ENCODE results near the gene TAC4.

Gene TAC4, protein sequence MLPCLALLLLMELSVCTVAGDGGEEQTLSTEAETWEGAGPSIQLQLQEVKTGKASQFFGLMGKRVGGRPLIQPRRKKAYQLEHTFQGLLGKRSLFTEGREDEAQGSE

DNA sequence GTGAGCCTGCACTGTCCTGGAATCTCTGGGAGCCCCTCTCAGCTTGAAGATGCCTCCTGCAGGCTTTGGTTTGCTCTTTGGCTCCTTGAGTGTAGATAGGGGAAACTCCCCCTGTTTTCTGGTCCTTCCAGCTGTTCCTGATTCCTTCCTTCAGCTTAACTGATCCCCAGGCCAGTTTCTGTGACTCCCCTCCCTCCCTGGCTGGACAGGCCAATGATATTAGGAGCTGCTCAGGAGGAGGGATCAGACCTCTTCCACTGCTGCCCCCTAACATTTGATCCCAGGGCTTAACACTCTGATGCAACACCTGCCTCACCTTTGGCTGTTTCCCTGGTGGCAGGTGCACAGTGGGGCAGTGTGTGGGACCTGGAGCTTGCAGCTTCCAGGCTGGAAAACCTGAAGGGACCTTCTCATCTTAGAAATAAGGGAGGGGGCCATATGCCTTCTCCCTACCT, at the start of gene TAC4:
TSS of gene TAC4 (minus strand) at position 51 of the 455 bp plus-strand sequence. CDS start 52 bp downstream, outside the sequence.
- no peak for DNase-seq (ENCODE audit: low read depth)

DNA sequence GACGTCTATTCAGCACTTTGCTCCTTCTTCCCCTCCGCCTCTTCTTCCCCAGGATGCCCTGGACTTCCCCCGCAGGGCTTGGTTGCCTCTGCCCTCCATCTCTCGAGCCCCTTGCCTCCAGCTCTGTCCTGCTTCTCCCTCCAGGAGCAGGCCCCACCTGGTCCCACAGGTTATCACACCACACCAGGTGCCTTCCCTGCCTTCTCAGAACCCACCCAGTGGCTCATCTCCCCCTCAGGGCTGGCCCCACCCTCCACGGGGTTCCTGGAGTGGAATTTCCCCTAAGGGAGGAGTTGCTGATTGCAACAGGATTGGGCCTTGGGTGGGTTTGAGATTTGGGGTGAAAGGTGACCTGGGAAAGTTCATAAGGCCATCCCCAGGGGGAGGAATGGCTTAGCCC, 49.0 kb upstream of the TAC4 start:
- no peak for DNase-seq (ENCODE audit: low read depth)

DNA sequence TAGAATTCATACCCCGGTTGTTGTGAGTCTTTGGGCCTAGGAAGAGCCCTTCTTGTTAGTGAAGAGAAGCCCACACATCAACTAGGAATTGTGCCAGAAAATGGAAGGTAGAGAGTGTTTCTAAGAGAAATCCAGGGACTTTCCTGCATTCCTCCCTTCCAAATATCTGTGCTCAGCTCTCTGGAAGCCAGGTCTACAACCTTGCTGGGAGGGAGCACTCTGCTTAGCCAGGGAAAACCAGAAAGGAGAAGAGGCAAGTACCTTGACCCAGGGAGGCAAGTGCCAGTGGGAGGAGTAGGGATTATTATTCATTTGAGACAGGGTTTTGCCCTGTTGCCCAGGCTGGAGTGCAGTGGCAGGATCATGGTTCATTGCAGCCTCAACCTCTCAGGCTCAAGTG, 48.4 kb upstream of the TAC4 start:
- DNase-seq (ENCODE audit: low read depth), result no peak

DNA sequence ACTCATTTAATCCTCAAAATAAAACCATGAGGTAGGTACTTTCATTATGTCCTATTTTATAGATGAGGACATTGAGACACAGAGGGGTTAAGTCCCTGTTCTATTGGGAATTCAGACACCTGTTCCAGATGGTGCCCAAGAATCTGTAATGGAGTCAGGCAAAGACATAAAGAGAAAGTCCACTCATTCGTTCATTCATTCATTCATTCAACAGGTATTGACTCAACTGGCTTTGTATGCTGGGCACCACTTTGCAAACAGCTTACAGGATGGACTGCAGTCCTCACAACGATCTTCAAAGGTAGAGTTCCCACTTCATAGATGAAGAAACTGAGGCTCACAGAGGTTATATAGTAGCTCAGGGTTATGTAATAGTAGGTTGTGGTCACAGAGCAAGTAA, 47.9 kb upstream of the TAC4 start:
- DNase-seq (ENCODE audit: low read depth), result no peak

DNA sequence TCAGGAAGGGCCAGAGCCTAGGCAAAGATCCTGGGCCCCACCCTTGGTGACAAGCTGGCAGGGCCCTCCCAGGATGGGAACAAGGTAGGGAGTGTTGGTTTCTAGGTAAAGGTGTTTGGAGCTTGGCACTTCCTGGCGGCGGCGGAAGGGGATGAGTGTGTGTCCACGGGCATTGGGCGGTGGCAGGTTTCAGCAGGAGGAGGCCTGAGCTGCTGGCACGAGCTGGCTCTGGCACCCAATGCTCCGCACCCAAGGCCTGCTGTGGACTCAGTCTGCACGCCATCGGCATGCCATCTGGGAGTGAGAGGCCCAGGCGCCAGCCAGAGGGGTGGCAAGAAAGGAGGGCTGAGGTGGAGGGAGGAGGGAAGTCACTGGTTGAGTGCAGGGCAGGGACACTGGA, 46.9 kb upstream of the TAC4 start:
- no peak for DNase-seq (ENCODE audit: low read depth)

DNA sequence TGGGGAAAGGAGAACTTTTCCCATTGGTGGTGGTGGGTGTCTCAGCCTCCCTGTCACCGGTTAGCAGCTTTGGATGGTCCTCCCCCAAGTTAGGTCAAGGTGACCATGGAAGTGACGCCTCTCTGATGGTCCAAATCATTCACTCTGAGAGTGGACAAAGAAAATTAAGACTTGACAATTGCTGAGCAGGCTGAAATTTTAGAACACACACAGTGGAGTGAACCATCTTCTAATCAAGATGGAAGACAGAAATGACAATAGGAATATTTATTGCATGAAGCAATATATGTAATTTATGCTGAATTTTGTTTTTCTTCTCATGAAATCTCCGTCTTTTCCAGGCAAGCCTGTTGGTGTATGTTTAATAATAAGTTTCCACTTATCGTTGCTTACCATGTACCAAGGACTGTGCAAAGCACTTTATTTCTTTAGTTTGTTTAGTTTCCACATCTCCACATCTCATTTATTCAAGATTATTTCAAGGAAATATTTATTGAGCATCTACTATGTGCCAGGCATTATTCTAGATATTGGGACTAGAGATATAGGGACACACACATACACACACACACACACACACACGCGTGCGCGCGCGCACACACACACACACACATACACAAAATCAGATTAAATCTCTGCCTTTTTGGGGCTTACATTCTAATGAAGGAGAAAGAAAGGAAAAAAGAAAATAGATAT, 44.0 kb upstream of the TAC4 start:
- no peak for DNase-seq (ENCODE audit: low read depth)

DNA sequence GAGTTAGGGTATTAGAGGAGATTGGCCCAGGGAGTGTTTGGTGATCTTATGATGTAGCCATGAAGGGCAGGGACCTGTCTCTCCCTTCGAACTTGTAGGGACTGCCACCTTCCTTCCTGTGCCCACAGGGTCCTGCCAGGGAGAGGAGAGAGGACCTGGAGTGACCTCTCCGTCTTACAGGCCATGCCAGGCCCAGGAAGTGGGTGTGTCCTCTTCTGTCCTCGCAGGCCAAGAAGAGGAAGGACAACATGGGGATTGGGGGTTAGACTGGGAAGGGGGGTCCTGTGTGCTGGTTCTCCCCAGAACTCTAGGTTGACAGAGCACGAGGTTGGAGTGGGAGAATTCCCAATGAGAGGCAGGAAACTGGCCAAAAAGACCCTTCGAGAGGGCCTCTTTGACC, 43.4 kb upstream of the TAC4 start:
- DNase-seq (ENCODE audit: low read depth), result no peak

DNA sequence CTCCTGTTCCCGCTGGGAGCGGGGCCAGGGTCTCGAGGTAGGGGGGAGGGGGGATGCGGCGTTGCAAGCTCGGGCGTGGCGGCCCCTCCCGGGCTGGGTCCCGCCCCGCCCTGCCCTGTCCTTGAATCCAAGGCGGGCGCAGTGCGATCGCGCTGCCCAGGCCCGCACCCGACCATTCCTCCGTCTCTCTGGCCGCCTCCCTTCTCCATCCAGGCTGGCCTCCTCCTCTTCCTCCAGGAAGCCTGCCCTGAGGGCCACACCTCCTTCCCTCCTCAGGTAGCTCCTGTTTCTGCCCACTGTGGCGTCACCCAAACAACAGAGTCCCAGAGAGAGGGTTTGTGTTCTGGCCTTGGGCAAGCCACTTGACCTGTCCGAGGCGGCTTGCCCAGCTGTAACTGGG, 43.0 kb upstream of the TAC4 start:
- DNase-seq (ENCODE audit: low read depth), result no peak

DNA sequence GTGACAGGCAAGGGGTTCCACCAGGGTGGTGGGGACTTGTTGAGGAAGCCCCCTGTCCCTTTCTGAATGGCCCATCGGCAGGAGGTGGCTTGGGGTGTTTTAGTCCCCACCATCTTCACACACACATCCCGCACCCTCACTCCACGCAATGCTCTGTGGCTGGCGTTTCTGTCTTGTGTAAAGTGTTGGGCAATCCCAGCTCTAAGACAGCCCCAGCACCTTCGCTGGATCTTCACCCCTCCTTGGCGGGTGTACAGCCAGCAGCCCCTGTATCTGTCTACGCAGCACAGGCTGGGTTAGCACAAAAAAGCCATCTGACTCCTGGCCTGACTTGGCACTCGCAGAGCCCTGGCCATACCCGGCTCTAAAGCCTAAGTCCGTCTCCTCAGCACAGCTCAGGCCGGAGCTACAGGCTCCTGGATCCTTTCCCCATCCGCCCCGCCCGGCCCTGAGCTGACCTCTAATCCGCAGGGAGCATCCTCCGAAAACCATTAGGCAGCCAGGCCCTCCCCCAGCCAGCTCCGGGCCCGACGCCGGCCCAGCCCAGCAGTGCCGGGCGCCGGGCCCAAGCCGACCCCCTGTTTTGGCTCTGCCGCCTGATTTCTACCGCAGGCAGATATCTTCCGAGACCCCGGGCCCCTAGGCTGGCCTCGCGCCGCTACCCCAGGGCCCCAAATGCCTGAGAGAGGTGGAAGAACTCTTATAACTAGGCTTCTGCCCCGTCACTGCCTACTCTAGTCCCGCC, 42.4 kb upstream of the TAC4 start:
- no peak for DNase-seq (ENCODE audit: low read depth)

DNA sequence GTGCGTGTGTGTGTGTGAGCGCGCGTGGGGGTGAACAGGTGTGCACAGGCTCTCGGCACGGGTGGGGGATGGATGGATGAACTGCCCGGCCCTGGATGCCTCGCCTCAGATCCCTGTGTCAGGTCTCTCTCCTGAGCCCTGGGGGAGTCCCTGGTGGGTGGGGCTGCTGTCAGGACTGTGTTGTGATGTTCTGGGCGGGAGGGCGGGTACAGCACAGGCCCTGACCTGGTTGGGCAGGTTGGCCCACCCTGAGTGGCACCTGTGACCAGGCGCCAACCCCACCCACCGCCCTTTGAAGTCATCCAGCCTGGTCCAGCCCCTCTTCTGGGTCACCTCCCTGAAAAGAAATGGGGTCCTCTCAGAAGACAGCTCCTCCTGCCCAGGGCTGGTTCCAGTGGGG, 41.6 kb upstream of the TAC4 start:
- no peak for DNase-seq (ENCODE audit: low read depth)

DNA sequence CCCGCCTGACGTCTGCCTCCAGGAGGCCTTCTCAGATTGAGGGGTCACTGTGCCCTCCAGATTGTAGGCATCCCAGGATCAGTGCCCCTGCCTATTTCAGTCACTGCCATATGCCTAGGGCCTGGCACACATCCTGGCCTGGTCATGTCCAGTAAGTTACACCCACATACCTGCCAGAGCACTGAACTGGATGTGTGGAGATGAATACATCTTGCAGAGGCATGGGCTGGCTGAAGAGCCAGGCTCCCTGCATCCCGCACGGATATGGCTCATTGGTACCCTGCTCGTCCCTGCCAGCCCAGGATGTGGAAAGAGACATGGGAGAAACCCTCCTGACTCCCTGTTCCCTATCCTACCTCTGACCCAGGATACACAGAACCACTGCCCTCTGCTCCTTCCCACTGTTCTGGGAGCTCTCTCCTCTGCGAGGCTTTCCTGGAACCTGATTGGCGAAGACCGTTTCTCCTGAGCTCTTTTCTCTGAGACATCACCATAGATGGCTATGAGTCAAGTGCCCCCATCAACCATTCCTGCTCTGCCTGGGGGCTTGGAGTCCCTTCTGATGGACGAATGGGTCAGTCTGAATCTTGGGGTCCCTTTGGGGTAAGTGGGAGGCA, 40.0 kb upstream of the TAC4 start:
- DNase-seq (ENCODE audit: low read depth), result no peak

DNA sequence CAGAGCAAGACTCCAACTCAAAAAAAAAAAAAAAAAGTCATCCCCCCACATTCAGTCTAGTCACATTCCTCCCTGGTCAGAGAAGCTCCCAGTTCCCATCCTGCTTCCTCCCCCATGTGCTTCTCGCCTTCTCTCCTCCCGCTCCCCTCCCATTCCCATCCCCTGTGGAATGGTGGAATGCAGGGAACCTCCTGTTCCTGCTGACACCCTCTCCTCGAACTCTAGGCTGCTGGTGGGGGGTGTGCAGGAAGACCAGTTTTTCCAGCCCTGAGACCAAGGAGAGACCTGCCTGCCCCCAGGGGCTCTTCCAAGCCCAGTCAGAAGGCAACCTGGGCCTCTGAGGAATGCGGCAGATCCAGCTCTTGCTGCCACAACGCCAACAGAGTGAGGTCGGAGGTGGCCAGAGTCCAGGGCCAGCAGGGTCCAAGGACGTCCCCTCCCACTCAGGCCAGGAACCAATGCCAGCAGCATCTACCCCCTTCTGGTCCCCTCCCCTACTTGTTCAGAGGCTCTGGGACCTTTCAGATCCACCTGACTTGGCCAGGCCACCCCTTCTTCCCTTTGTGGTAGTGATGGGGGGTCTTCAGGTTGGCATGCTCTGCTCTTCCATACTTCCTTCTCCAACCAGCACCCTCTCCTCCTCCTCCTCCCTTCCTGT, 39.3 kb upstream of the TAC4 start:
- DNase-seq (ENCODE audit: low read depth), result no peak

DNA sequence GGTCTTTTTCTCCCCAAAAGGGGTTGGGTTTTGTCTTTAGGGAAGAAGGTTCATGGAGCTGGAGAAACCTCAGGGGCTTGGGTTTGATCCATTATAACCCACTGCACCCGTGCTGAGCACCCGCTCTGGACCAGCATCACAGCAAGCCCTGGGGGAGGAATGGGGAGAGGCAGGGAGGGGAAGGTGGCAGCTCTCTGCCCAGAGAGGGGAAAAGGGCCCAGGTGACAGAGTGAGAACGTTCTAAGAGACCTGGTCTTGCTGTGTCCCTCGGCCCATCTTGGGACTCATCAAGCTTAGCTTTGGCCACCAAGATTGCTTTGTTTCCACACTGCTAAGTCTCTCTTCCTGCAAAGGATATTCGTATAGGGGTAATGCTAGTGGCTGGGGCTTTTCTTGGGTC, 38.2 kb upstream of the TAC4 start:
- DNase-seq (ENCODE audit: low read depth), result no peak

DNA sequence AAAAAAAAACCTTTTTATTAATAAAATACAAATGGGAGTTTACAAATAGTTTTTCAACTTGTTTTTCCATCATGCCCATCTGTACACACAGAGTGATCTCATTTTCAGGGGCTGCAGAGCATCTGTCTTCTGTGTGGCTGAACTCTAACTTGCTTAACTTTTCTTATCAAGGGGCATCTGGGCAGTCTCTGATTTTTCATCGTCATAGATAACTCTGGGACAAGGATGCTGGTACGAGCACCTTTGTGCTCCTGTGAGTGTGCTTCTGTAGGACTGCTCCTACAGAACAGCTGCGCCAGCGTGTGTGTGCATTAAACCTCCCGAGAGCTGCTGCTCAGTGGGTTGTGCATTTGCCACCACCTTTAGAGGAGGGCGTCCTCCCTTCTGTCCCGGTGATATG, 34.6 kb upstream of the TAC4 start:
- no peak for DNase-seq (ENCODE audit: low read depth)

DNA sequence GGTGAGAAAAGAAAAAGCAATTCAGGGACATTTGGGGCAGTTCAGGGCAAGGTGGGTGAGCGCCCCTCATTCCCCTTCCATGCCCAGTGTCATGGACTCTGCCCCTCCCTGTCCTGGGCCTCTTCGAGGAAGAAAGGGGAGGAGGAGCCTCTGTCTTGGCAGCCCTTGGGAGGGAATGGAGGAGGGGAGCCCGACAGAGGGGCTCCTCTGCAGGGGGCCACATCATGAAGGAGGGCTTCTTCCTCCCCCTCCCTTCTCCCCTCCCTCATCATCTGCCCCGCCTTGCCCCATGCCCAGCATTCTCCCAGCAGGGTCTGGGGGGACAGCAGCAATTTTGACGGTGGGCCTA, 33.2 kb upstream of the TAC4 start:
- no peak for DNase-seq (ENCODE audit: low read depth)

DNA sequence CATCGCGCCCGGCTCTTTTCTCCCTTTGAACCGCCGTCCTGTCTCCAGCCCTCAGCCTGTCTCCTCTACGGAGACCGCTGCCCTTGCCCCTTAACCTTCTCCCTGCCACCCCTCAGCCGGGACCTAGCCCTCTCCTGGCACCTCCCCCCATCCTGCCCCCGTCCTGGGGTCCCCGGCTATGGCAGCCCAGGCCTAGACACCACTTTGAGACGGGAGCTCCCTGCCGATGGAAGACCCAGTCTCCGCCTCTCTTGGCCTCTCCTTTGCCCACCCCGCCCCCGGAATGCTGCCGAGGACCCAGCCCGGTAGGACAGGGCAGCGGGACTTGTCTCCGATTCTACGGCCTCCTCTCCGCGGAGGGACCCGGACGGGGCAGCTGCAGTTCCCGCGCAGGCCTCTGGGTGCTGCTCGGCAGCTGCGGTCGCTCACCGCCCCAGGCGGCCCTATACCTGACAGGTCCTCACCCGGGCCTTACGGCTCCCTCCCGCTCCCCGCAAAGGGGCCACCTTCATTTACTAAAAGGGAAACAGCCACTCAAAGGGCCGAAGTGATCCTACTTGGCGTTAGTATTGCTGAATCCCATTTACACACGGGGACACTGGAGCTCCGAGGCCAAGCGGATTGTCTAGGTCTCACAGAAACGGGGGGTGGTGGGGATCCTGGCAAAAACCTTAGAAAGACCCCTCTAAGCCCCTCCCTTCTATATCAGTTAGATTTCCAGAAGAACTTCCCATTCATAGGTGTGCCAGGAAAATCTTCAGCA, 32.6 kb upstream of the TAC4 start:
- peak; percentile 48 for DNase-seq (ENCODE audit: low read depth)

DNA sequence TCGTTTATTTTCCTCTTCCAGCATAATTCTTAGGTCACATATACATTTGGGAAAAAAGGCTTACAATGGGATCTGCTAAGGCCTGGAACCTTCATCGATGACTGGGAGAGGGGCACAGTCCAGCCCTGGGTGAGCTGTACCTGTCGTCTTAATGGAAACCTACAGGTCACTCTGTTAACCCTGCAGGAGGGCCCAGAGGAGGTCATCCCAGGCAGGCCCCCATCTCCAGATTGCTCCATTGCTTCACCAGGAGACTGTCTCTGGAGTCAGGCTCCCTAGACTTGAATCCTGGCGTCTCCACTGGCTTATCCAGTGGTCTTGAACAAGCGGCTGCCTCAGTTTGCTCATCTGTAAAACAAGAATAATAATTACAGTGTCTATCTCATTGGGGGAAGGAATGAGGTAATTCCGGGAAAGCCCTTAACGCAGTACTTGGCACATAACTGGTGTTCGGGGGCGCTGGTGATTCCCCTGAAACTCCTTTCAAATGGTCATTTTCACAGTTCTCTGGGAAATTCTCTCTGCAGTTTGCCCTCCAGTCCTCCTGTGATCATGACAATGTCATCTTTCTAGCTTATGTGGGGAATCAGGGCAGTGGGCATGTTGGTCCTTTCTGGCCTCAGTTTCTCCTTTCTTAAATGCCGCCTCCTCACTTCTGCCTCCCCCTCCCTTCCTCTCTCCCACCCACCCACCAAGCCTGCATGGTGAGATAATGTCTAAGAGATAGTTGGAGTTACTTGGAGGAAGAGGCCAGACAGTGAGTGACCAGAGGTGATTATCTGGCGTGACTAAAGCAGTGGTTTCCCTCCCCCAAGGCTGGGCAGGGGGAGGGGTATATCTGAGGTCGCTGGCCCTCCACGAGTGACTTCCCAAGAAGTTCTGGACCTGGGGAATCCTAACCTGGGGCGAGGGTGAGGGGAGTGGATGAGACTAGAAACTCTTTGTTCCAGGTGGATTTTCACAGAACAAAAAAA, 31.3 kb upstream of the TAC4 start:
- DNase-seq (ENCODE audit: low read depth), result no peak

DNA sequence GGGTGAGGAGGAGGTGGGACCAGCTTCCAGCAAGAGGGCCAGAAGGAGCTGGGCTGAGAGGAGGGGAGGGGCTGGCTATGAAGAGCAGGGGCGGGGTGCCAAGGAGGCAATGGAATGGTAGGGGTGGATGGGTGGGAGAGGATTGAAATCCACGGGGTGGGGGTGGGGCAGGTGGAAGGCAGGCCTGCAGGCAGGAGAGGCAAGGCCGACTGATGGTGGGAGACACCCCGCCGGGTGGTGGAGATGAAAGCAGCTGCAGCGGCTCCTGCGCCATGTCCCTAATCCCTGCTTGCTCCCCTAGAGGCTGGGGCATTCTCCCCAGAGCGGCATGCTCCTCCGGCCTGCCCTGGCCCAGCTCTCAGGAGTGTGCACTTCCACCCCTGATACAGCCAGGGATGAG, 27.8 kb upstream of the TAC4 start:
- no peak for DNase-seq (ENCODE audit: low read depth)

DNA sequence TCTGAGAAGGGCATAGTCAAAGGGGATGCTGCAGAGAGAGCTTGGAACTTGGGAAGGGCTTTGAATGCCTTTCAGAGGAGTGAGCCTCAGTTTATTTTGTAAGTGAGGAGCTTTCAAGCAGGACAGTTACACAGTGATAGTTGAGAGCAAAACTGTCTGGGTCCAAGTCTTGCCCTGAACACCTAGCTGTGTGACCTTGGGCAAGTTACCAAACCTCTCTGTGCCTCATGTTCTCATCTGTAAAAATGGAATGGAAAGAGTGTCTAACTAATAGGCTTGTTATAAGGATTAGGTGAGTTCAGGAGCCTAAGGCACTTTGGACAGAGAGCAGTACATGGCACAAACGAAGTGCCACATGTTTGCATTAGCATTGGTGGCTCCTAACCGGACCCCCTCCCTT, 27.0 kb upstream of the TAC4 start:
- no peak for DNase-seq (ENCODE audit: low read depth)

DNA sequence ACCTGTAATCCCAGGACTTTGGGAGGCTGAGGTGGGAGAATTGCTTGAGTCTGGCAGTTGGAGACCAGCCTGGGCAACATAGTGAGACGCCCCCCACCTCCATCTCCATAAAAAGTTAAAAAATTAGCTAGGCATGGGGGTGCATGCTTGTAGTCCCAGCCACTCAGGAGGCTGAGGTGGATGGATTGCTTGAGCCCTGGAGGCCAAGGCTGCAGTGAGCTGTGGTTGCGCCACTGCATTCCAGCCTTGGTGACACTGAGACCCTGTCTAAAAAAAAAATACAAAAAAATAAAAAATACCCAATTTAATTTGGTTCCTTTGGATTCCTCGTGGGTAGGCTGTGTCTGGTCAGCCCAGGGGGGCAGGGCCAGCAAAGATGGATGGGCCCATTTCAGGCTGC, 26.1 kb upstream of the TAC4 start:
- DNase-seq (ENCODE audit: low read depth), result no peak

DNA sequence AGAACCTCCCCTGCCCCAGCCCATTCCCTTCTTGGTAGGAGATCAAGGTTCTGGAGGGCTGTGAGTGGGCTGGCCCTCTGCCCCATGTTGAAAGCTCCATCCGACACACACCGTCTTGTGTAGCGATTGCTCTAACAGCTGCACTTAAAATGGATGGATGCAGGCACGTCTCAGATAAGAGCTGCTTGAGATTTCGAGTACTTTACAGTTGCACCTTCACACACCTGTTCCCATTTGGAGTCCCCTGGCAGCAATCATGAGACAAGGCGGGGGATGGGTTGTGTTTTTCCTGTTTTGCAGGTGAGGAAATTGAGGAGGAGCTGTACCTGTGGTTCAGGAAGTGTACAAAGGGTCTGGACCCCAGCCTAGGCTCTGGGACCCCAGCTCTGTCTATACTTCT, 25.6 kb upstream of the TAC4 start:
- no peak for DNase-seq (ENCODE audit: low read depth)
